K562 (cell line): ENCODE measurements around the gene VWA1. TPM values are rescaled to one million over a fixed set of nuclear protein-coding genes. Genes with fewer than 3 reads are reported as not detected.

Source experiments
- BRF1 ChIP-seq: IDR thresholded peaks from 3 replicates; pipeline ENCODE4 v1.6.1; 2011; ENCODE audit warnings: borderline replicate concordance, mild to moderate bottlenecking; ENCODE audit not compliant: insufficient read length; ENCODE audit errors: extremely low read depth
- CBX1 ChIP-seq: sonication (generic); IDR thresholded peaks from 2 replicates; pipeline ENCODE4 v1.6.1; 2016; ENCODE audit warnings: antibody characterized with exemption, low read depth, mild to moderate bottlenecking
- COPS2 ChIP-seq: fragments of 450-650 bp; conservative IDR thresholded peaks from 2 replicates; pipeline ENCODE4 v1.6.1; 2016; ENCODE audit warnings: mild to moderate bottlenecking, moderate library complexity
- DACH1 ChIP-seq: fragments of 450-650 bp; IDR thresholded peaks from 2 replicates; pipeline ENCODE4 v1.6.1; 2018; ENCODE audit not compliant: partially characterized antibody
- DDX20 ChIP-seq: fragments of 450-650 bp; IDR thresholded peaks from 2 replicates; pipeline ENCODE4 v1.6.1; 2016; ENCODE audit warnings: missing genetic modification characterization, low read depth, mild to moderate bottlenecking, missing compliant biosample characterization, moderate library complexity
- FOXA1 ChIP-seq: fragments of 450-650 bp; IDR thresholded peaks from 2 replicates; pipeline ENCODE4 v1.6.1; 2016; ENCODE audit warnings: mild to moderate bottlenecking, borderline replicate concordance
- HDAC1 ChIP-seq, 2 experiments: fragments of 450-650 bp; IDR thresholded peaks; 2 replicates each; pipeline ENCODE4 v1.6.1; 2016 to 2017; ENCODE audit warnings: inconsistent platforms in 1 of 2, mild to moderate bottlenecking in 1 of 2, moderate library complexity in 1 of 2
- PRMT5 ChIP-seq: sonication (generic); formaldehyde crosslinking; IDR thresholded peaks from 2 replicates; pipeline ENCODE4 v1.5.0; 2020; ENCODE audit warnings: missing genetic modification reagents
- SAP30 ChIP-seq: fragments of 200-600 bp; sonication (generic); IDR thresholded peaks from 2 replicates; pipeline ENCODE4 v1.6.1; 2012; ENCODE audit warnings: borderline replicate concordance, low read depth, mild to moderate bottlenecking, moderate library complexity, low read length, control low read depth, inconsistent platforms; ENCODE audit not compliant: insufficient read depth, poor library complexity, severe bottlenecking
- SP1 ChIP-seq: sonication (generic); formaldehyde crosslinking; IDR thresholded peaks from 2 replicates; pipeline ENCODE4 v1.8.1; 2022; ENCODE audit warnings: mild to moderate bottlenecking, missing genetic modification reagents
- TCF7L2 ChIP-seq: fragments of 150-350 bp; IDR thresholded peaks from 2 replicates; pipeline ENCODE4 v1.6.1; 2016; ENCODE audit warnings: low read depth, mild to moderate bottlenecking, low read length, moderate library complexity
- TRIM28 ChIP-seq: fragments of 450-650 bp; IDR thresholded peaks from 2 replicates; pipeline ENCODE4 v1.6.1; 2017
- U2AF1 ChIP-seq: fragments of 200-400 bp; formaldehyde crosslinking; optimal IDR thresholded peaks from 2 replicates; pipeline ENCODE3; 2017; ENCODE audit warnings: mild to moderate bottlenecking, low read depth, low read length, moderate library complexity
- WHSC1 ChIP-seq: IDR thresholded peaks from one replicate; pipeline ENCODE4 v1.6.1; 2012; ENCODE audit warnings: low read length, control low read depth, inconsistent platforms
- ZBTB8A ChIP-seq: fragments of 450-650 bp; IDR thresholded peaks from 2 replicates; pipeline ENCODE4 v1.6.1; 2018; ENCODE audit warnings: mild to moderate bottlenecking, moderate library complexity; ENCODE audit not compliant: partially characterized antibody
- ZNF165 ChIP-seq: fragments of 250-450 bp; sonication (Bioruptor Pico); IDR thresholded peaks from 2 replicates; pipeline ENCODE4 v1.4.0; 2020; ENCODE audit warnings: borderline replicate concordance
- ZNF785 ChIP-seq: fragments of 250-450 bp; sonication (Bioruptor Pico); IDR thresholded peaks from 2 replicates; pipeline ENCODE4 v1.4.0; 2020; ENCODE audit warnings: mild to moderate bottlenecking
- polyA plus RNA-seq, 8 experiments: library from polyadenylated mRNA; depleted of rRNA in 4 of 8; stranded (reverse) in 5 of 8; unstranded in 3 of 8; fragments of >200 nt; fragmentation: Nextera tagmentation in 2 of 8; fragmentation: Illumina TruSeq in 1 of 8; extraction: Ambion mirVana in 2 of 8; extraction: Trizol in 1 of 8; gene quantifications; 2 replicates each; pipeline versions ENCODE4 v1.2.1 to v1.2.3, GENCODE V29; 2011 to 2014; ENCODE audit warnings: inconsistent platforms in 1 of 8, missing spikeins in 1 of 8
- total RNA-seq, 7 experiments: library from RNA; depleted of rRNA in 6 of 7; stranded (reverse); fragments of >200 nt in 6 of 7; fragmentation: Illumina TruSeq in 2 of 7; extraction: Trizol in 2 of 7; gene quantifications; 2 replicates each; pipeline versions ENCODE4 v1.2.1 to v1.2.3, GENCODE V29; 2011 to 2021; ENCODE audit warnings: low replicate concordance in 1 of 7
- TF ChIP-seq, protein P1 (sequence below): fragments of 450-650 bp; IDR thresholded peaks from 2 replicates; pipeline ENCODE4 v1.6.1; 2017; ENCODE audit warnings: mild to moderate bottlenecking, moderate library complexity
- TF ChIP-seq, protein P2 (sequence below): fragments of 250-450 bp; sonication (Bioruptor Pico); IDR thresholded peaks from 2 replicates; pipeline ENCODE4 v1.5.0; 2020; ENCODE audit warnings: mild to moderate bottlenecking
- TF ChIP-seq, protein P3 (sequence below): fragments of 450-650 bp; IDR thresholded peaks from 2 replicates; pipeline ENCODE4 v1.6.1; 2018; ENCODE audit not compliant: partially characterized antibody
- TF ChIP-seq, protein P4 (sequence below), 2 experiments: fragments of 450-650 bp in 1 of 2; sonication (generic) in 1 of 2; formaldehyde crosslinking; conservative IDR thresholded peaks; 2 replicates each; pipeline versions ENCODE4 v1.4.0 to v1.8.1; 2020 to 2022; ENCODE audit warnings: mild to moderate bottlenecking in 1 of 2, missing genetic modification reagents in 1 of 2

The VWA1 gene
- total and polyA plus RNA-seq, 9 of the 15 experiments (the other 6 are each of a cell fraction or from before 2014, with no cell fraction given) = 0.01 to 6.4 (median 0.85) TPM

DNA sequence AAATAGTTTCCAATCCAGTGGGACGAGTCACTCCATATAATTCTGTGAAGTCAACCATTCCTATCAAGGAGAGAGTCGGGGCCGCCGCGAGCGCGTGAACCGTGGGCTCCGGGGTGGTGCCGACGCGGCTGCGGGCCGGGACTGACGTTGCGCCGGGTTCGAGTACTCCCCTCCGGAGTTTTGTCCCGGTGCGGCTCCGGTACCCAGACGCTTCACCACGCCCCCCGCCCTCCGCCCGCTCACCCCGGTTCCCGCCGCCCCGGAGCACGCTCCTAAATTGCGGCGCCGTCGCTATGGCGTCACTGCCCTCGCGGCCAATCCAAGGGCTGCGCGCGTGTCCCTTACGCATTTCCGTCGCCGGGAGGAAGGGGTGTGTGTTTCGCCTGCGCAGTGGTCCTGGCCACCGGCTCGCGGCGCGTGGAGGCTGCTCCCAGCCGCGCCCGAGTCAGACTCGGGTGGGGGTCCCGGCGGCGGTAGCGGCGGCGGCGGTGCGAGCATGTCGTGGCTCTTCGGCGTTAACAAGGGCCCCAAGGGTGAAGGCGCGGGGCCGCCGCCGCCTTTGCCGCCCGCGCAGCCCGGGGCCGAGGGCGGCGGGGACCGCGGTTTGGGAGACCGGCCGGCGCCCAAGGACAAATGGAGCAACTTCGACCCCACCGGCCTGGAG, 36.0 kb downstream of the VWA1 start, which contains the start of gene ATAD3B (continued):
- TF ChIP-seq PRMT5 (CRISPR knock-in tag) = no peak
- TF ChIP-seq, protein P1, sequence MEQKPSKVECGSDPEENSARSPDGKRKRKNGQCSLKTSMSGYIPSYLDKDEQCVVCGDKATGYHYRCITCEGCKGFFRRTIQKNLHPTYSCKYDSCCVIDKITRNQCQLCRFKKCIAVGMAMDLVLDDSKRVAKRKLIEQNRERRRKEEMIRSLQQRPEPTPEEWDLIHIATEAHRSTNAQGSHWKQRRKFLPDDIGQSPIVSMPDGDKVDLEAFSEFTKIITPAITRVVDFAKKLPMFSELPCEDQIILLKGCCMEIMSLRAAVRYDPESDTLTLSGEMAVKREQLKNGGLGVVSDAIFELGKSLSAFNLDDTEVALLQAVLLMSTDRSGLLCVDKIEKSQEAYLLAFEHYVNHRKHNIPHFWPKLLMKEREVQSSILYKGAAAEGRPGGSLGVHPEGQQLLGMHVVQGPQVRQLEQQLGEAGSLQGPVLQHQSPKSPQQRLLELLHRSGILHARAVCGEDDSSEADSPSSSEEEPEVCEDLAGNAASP = no peak
- peak; percentile 65; the same call in 1 of the 2 replicates for TF ChIP-seq CBX1
- TF ChIP-seq, protein P2, sequence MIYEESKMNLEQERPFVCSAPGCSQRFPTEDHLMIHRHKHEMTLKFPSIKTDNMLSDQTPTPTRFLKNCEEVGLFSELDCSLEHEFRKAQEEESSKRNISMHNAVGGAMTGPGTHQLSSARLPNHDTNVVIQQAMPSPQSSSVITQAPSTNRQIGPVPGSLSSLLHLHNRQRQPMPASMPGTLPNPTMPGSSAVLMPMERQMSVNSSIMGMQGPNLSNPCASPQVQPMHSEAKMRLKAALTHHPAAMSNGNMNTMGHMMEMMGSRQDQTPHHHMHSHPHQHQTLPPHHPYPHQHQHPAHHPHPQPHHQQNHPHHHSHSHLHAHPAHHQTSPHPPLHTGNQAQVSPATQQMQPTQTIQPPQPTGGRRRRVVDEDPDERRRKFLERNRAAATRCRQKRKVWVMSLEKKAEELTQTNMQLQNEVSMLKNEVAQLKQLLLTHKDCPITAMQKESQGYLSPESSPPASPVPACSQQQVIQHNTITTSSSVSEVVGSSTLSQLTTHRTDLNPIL (CRISPR knock-in tag) = no peak
- no peak for TF ChIP-seq BRF1
- TF ChIP-seq, protein P3, sequence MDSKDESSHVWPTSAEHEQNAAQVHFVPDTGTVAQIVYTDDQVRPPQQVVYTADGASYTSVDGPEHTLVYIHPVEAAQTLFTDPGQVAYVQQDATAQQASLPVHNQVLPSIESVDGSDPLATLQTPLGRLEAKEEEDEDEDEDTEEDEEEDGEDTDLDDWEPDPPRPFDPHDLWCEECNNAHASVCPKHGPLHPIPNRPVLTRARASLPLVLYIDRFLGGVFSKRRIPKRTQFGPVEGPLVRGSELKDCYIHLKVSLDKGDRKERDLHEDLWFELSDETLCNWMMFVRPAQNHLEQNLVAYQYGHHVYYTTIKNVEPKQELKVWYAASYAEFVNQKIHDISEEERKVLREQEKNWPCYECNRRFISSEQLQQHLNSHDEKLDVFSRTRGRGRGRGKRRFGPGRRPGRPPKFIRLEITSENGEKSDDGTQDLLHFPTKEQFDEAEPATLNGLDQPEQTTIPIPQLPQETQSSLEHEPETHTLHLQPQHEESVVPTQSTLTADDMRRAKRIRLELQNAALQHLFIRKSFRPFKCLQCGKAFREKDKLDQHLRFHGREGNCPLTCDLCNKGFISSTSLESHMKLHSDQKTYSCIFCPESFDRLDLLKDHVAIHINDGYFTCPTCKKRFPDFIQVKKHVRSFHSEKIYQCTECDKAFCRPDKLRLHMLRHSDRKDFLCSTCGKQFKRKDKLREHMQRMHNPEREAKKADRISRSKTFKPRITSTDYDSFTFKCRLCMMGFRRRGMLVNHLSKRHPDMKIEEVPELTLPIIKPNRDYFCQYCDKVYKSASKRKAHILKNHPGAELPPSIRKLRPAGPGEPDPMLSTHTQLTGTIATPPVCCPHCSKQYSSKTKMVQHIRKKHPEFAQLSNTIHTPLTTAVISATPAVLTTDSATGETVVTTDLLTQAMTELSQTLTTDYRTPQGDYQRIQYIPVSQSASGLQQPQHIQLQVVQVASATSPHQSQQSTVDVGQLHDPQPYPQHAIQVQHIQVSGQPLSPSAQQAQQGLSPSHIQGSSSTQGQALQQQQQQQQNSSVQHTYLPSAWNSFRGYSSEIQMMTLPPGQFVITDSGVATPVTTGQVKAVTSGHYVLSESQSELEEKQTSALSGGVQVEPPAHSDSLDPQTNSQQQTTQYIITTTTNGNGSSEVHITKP = peak; percentile 50
- TF ChIP-seq ZBTB8A = no peak
- TF ChIP-seq DDX20 (tag) = no peak
- no peak for TF ChIP-seq U2AF1
- TF ChIP-seq SP1 (CRISPR knock-in tag) = peak; percentile 84
- TF ChIP-seq DACH1 = no peak
- TF ChIP-seq HDAC1 (IDR thresholded peaks at IDR 0.05) = peak; percentile 13 to 98; a peak in 3 of 4 replicates
- no peak for TF ChIP-seq ZNF785 (CRISPR knock-in tag)
- no peak for TF ChIP-seq COPS2
- no peak for TF ChIP-seq ZNF165 (CRISPR knock-in tag)
- TF ChIP-seq TRIM28 = no peak
- TF ChIP-seq TCF7L2 = no peak
- TF ChIP-seq SAP30 = peak; percentile 79
- TF ChIP-seq WHSC1 = no peak
- TF ChIP-seq FOXA1 = no peak
- TF ChIP-seq, protein P4, sequence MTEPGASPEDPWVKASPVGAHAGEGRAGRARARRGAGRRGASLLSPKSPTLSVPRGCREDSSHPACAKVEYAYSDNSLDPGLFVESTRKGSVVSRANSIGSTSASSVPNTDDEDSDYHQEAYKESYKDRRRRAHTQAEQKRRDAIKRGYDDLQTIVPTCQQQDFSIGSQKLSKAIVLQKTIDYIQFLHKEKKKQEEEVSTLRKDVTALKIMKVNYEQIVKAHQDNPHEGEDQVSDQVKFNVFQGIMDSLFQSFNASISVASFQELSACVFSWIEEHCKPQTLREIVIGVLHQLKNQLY (CRISPR knock-in tag; conservative IDR thresholded peaks at IDR 0.05) = no peak
